ENCODE measurements around the gene ALOX15. TPM values are rescaled to one million over a fixed set of nuclear protein-coding genes. Genes with fewer than 3 reads are reported as not detected.
"Not testable (repeated sequence)": the region's sequence is repeated elsewhere in the genome, so short reads cannot be mapped to it uniquely, and the experiment has no call there.

The ALOX15 gene
- total and polyA plus RNA-seq, 9 donors = 0.07 to 1.4 (median 0.29) TPM

- H3K27me3 ChIP-seq (ENCODE audit: control insufficient read depth, insufficient read depth, low read length) = no peaks in the 10 kb centered on the region
- H3K4me3 ChIP-seq (ENCODE audit: low read length) = no peak overlapping the region
- WGBS (ENCODE audit: insufficient coverage) = 72% methylated on average over 4 of the region's 12 CpGs
- H3K4me1 ChIP-seq (ENCODE audit: control insufficient read depth, insufficient read depth, low read length) = peaks cover 80% of the 10 kb centered on the region
- peak; percentile 54 for DNase-seq
- peak overlapping the region; percentile 85 for H3K27ac ChIP-seq (ENCODE audit: low read length)
- no peaks in the 10 kb centered on the region for H3K9me3 ChIP-seq (replicated peaks; ENCODE audit: control insufficient read depth, low read depth, low read length)
- peaks cover 8% of the 10 kb centered on the region for H3K36me3 ChIP-seq (ENCODE audit: control insufficient read depth, insufficient read depth, low read length)
Measured at GRCh38 chr17:4605826-4606225, 35.7 kb downstream of the ALOX15 start.

GRCh38 chr17:4604736-4605135 lies 36.7 kb downstream of the ALOX15 start:
- not testable (repeated sequence) for H3K27me3 ChIP-seq (ENCODE audit: control insufficient read depth, insufficient read depth, low read length); DNase-seq; H3K36me3 ChIP-seq (ENCODE audit: control insufficient read depth, insufficient read depth, low read length); H3K4me3 ChIP-seq (ENCODE audit: low read length); H3K9me3 ChIP-seq (replicated peaks; ENCODE audit: control insufficient read depth, low read depth, low read length)
- Histone ChIP-seq H3K4me1 (ENCODE audit: control insufficient read depth, insufficient read depth, low read length) (peaks cover 82% of the 10 kb centered on the region), H3K27ac (ENCODE audit: low read length) (peak overlapping the region; percentile 85)
- WGBS (ENCODE audit: insufficient coverage) = 91% methylated on average over 8 of the region's 11 CpGs

- Histone ChIP-seq H3K4me1 (ENCODE audit: control insufficient read depth, insufficient read depth, low read length) (peaks cover 84% of the 10 kb centered on the region), H3K9me3 (replicated peaks; ENCODE audit: control insufficient read depth, low read depth, low read length) (no peaks in the 10 kb centered on the region), H3K36me3 (ENCODE audit: control insufficient read depth, insufficient read depth, low read length) (peaks cover 8% of the 10 kb centered on the region), H3K27me3 (ENCODE audit: control insufficient read depth, insufficient read depth, low read length) (no peaks in the 10 kb centered on the region), H3K27ac (ENCODE audit: low read length) (peak overlapping the region; percentile 85), H3K4me3 (ENCODE audit: low read length) (no peak overlapping the region)
- DNase-seq = peak; percentile 89
- 48% methylated on average over 15 of the region's 18 CpGs for WGBS (ENCODE audit: insufficient coverage)
Measured at GRCh38 chr17:4604111-4604644, 37.3 kb downstream of the ALOX15 start.

GRCh38 chr17:4602041-4602440 lies 39.4 kb downstream of the ALOX15 start:
- WGBS (ENCODE audit: insufficient coverage) = 90% methylated on average over 2 of the region's 5 CpGs
- peak; percentile 35 for DNase-seq
- no peak overlapping the region for H3K27ac ChIP-seq (ENCODE audit: low read length)
- H3K4me3 ChIP-seq (ENCODE audit: low read length) = no peak overlapping the region
- peaks cover 10% of the 10 kb centered on the region for H3K36me3 ChIP-seq (ENCODE audit: control insufficient read depth, insufficient read depth, low read length)
- H3K9me3 ChIP-seq (replicated peaks; ENCODE audit: control insufficient read depth, low read depth, low read length) = no peaks in the 10 kb centered on the region
- H3K27me3 ChIP-seq (ENCODE audit: control insufficient read depth, insufficient read depth, low read length) = peaks cover 5% of the 10 kb centered on the region
- H3K4me1 ChIP-seq (ENCODE audit: control insufficient read depth, insufficient read depth, low read length) = peaks cover 82% of the 10 kb centered on the region

GRCh38 chr17:4601326-4601725 lies 40.2 kb downstream of the ALOX15 start:
- H3K4me3 ChIP-seq (ENCODE audit: low read length) = no peak overlapping the region
- peaks cover 5% of the 10 kb centered on the region for H3K27me3 ChIP-seq (ENCODE audit: control insufficient read depth, insufficient read depth, low read length)
- no peaks in the 10 kb centered on the region for H3K9me3 ChIP-seq (replicated peaks; ENCODE audit: control insufficient read depth, low read depth, low read length)
- no peak for DNase-seq
- peak overlapping the region; percentile 89 for H3K27ac ChIP-seq (ENCODE audit: low read length)
- WGBS (ENCODE audit: insufficient coverage) = 85% methylated on average over 4 of the region's 4 CpGs
- H3K36me3 ChIP-seq (ENCODE audit: control insufficient read depth, insufficient read depth, low read length) = peaks cover 15% of the 10 kb centered on the region
- peaks cover 77% of the 10 kb centered on the region for H3K4me1 ChIP-seq (ENCODE audit: control insufficient read depth, insufficient read depth, low read length)

GRCh38 chr17:4600563-4600962 lies 40.9 kb downstream of the ALOX15 start:
- no peaks in the 10 kb centered on the region for H3K9me3 ChIP-seq (replicated peaks; ENCODE audit: control insufficient read depth, low read depth, low read length)
- peaks cover 15% of the 10 kb centered on the region for H3K36me3 ChIP-seq (ENCODE audit: control insufficient read depth, insufficient read depth, low read length)
- DNase-seq = peak; percentile 86
- 28% methylated on average over 8 of the region's 13 CpGs for WGBS (ENCODE audit: insufficient coverage)
- no peak overlapping the region for H3K4me3 ChIP-seq (ENCODE audit: low read length)
- H3K27ac ChIP-seq (ENCODE audit: low read length) = peak overlapping the region; percentile 94
- peaks cover 71% of the 10 kb centered on the region for H3K4me1 ChIP-seq (ENCODE audit: control insufficient read depth, insufficient read depth, low read length)
- peaks cover 5% of the 10 kb centered on the region for H3K27me3 ChIP-seq (ENCODE audit: control insufficient read depth, insufficient read depth, low read length)

GRCh38 chr17:4599505-4600281 lies 41.8 kb downstream of the ALOX15 start:
- peak; percentile 88 for DNase-seq
- H3K27ac ChIP-seq (ENCODE audit: low read length) = peak overlapping the region; percentile 94
- H3K4me3 ChIP-seq (ENCODE audit: low read length) = no peak overlapping the region
- H3K9me3 ChIP-seq (replicated peaks; ENCODE audit: control insufficient read depth, low read depth, low read length) = no peaks in the 10 kb centered on the region
- peaks cover 5% of the 10 kb centered on the region for H3K27me3 ChIP-seq (ENCODE audit: control insufficient read depth, insufficient read depth, low read length)
- H3K36me3 ChIP-seq (ENCODE audit: control insufficient read depth, insufficient read depth, low read length) = peaks cover 17% of the 10 kb centered on the region
- WGBS (ENCODE audit: insufficient coverage) = 22% methylated on average over 14 of the region's 25 CpGs
- peaks cover 69% of the 10 kb centered on the region for H3K4me1 ChIP-seq (ENCODE audit: control insufficient read depth, insufficient read depth, low read length)

GRCh38 chr17:4598776-4599504 lies 42.5 kb downstream of the ALOX15 start:
- Histone ChIP-seq H3K9me3 (replicated peaks; ENCODE audit: control insufficient read depth, low read depth, low read length) (no peaks in the 10 kb centered on the region), H3K4me3 (ENCODE audit: low read length) (no peak overlapping the region), H3K36me3 (ENCODE audit: control insufficient read depth, insufficient read depth, low read length) (peaks cover 18% of the 10 kb centered on the region), H3K27me3 (ENCODE audit: control insufficient read depth, insufficient read depth, low read length) (peaks cover 5% of the 10 kb centered on the region), H3K27ac (ENCODE audit: low read length) (peak overlapping the region; percentile 94), H3K4me1 (ENCODE audit: control insufficient read depth, insufficient read depth, low read length) (peaks cover 62% of the 10 kb centered on the region)
- DNase-seq = peak; percentile 90
- WGBS (ENCODE audit: insufficient coverage) = 32% methylated on average over 11 of the region's 20 CpGs

GRCh38 chr17:4597975-4598374 lies 43.5 kb downstream of the ALOX15 start:
- 81% methylated on average over 13 of the region's 13 CpGs for WGBS (ENCODE audit: insufficient coverage)

More at GRCh38 chr17:4597975-4598374, 43.5 kb downstream of the ALOX15 start:
- no peak for DNase-seq
- H3K27ac ChIP-seq (ENCODE audit: low read length) = peak overlapping the region; percentile 65
- no peak overlapping the region for H3K4me3 ChIP-seq (ENCODE audit: low read length)
- peaks cover 18% of the 10 kb centered on the region for H3K36me3 ChIP-seq (ENCODE audit: control insufficient read depth, insufficient read depth, low read length)
- H3K27me3 ChIP-seq (ENCODE audit: control insufficient read depth, insufficient read depth, low read length) = peaks cover 5% of the 10 kb centered on the region
- H3K9me3 ChIP-seq (replicated peaks; ENCODE audit: control insufficient read depth, low read depth, low read length) = no peaks in the 10 kb centered on the region
- peaks cover 56% of the 10 kb centered on the region for H3K4me1 ChIP-seq (ENCODE audit: control insufficient read depth, insufficient read depth, low read length)

All from muscle of leg (tissue), 11 donors.